B cell (primary cell): ENCODE results near the gene SMIM28. TPM values are rescaled to one million over a fixed set of nuclear protein-coding genes. Genes with fewer than 3 reads are reported as not detected.

Experiments
- polyA plus RNA-seq: library from polyadenylated mRNA; depleted of rRNA; stranded (reverse); fragments of >200 nt; gene quantifications from 2 replicates; pipeline ENCODE4 v1.2.3, GENCODE V29; 2012
- small RNA-seq: library from RNA; depleted of rRNA; stranded (forward); fragments of <200 nt; gene quantifications from one replicate; pipeline ENCODE3, GENCODE V24; 2012; ENCODE audit warnings: low replicate concordance, low read depth; ENCODE audit not compliant: insufficient read length
- total RNA-seq, 2 donors: library from RNA; stranded (reverse); fragments of 120-200 nt in 1 of 2; gene quantifications; 1 replicate in 1 of 2; 2 replicates in 1 of 2; pipeline versions ENCODE4 v1.2.3 to v1.2.4, GENCODE V29; 2013 to 2022

Gene SMIM28
- total and polyA plus RNA-seq, 2 donors (not counting 1 experiment from before 2014, with no cell fraction given) = not detected

Small RNA genes within 50 kb of the gene (small RNA-seq; reads per million reads assigned to genes)
- gene AL031003.1 = not detected

Other genes starting within 250 kb of the SMIM28 start
- gene ARFGEF3, start 216.0 kb upstream of the SMIM28 start, total RNA-seq = not detected in 2 replicates
- not detected in 2 replicates for gene ARFGEF3, start 216.0 kb upstream of the SMIM28 start, polyA plus RNA-seq
- not detected in 2 replicates for gene PBOV1, start 159.4 kb upstream of the SMIM28 start, total RNA-seq
- gene PBOV1, start 159.4 kb upstream of the SMIM28 start, polyA plus RNA-seq = not detected in 2 replicates
- 35.1 and 40.7 TPM in 2 replicates for gene HEBP2, start 26.3 kb downstream of the SMIM28 start, total RNA-seq
- 8.5 and 12.4 TPM in 2 replicates for gene HEBP2, start 26.3 kb downstream of the SMIM28 start, polyA plus RNA-seq
- gene NHSL1, start 121.6 kb downstream of the SMIM28 start, total RNA-seq = 0.10 and 0.39 TPM in 2 replicates
- 0.04 and 0.14 TPM in 2 replicates for gene NHSL1, start 121.6 kb downstream of the SMIM28 start, polyA plus RNA-seq